GM12878 (cell line): ENCODE data around the gene CDH16. TPM values are rescaled to one million over a fixed set of nuclear protein-coding genes. Genes with fewer than 3 reads are reported as not detected.

Experiments used
- CBFB ChIP-seq: IDR thresholded peaks from 2 replicates; pipeline ENCODE4 v1.6.1; 2016; ENCODE audit warnings: antibody characterized with exemption, low read depth
- CUX1 ChIP-seq: IDR thresholded peaks from 2 replicates; pipeline ENCODE4 v1.6.1; 2012; ENCODE audit warnings: improper control_type of control experiment, low read depth, low read length; ENCODE audit not compliant: insufficient replicate concordance
- EED ChIP-seq: sonication (generic); IDR thresholded peaks from 2 replicates; pipeline ENCODE4 v1.6.1; 2016; ENCODE audit warnings: antibody characterized with exemption, low read depth
- POU2F2 ChIP-seq: IDR thresholded peaks from 3 replicates; pipeline ENCODE4 v1.6.1; 2011; ENCODE audit warnings: low read depth, mild to moderate bottlenecking, low read length, borderline replicate concordance
- RAD21 ChIP-seq: IDR thresholded peaks from 2 replicates; pipeline ENCODE4 v1.6.1; 2011; ENCODE audit warnings: mild to moderate bottlenecking, low read depth, low read length, moderate library complexity; ENCODE audit not compliant: insufficient read depth
- RUNX3 ChIP-seq: IDR thresholded peaks from 2 replicates; pipeline ENCODE4 v1.6.1; 2012; ENCODE audit warnings: low read length, inconsistent platforms
- TCF12 ChIP-seq: IDR thresholded peaks from 2 replicates; pipeline ENCODE4 v1.6.1; 2011; ENCODE audit warnings: low read depth, mild to moderate bottlenecking, low read length
- polyA plus RNA-seq, 11 experiments: library from polyadenylated mRNA; depleted of rRNA in 4 of 11; unstranded in 6 of 11; stranded (reverse) in 5 of 11; fragments of >200 nt; fragmentation: Nextera tagmentation in 4 of 11; fragmentation: Illumina TruSeq in 1 of 11; extraction: Ambion mirVana in 4 of 11; extraction: Trizol in 1 of 11; gene quantifications; 1 replicate in 1 of 11; 2 replicates in 10 of 11; pipeline versions ENCODE4 v1.2.1 to v1.2.3, GENCODE V29; 2011 to 2016; ENCODE audit warnings: inconsistent platforms in 2 of 11, missing spikeins in 2 of 11, low read depth in 1 of 11
- total RNA-seq, 4 experiments: library from RNA; depleted of rRNA in 3 of 4; stranded (reverse); fragments of >200 nt in 3 of 4; fragmentation: Illumina TruSeq in 1 of 4; extraction: Trizol in 1 of 4; gene quantifications; 2 replicates each; pipeline versions ENCODE4 v1.2.1 to v1.2.3, GENCODE V29; 2013 to 2021

The CDH16 gene
- total and polyA plus RNA-seq, 10 of the 15 experiments (the other 5 are each of a cell fraction or from before 2014, with no cell fraction given), result 0.05 TPM; not detected in 9

- no peak for TF ChIP-seq CUX1
- TF ChIP-seq EED, result no peak
- TF ChIP-seq CBFB, result no peak
- TF ChIP-seq RAD21, result peak; percentile 89
- TF ChIP-seq TCF12, result no peak
- TF ChIP-seq POU2F2, result 0 out of 3 replicates have a peak, but pooled peaks have one; percentile 34
- TF ChIP-seq RUNX3, result peak; percentile 36
Observed at GRCh38 chr16:66894948-66895688, 23.6 kb downstream of the CDH16 start (continued).
